SU-DHL-6 (cell line): ENCODE results near the gene CDH23.

Experiments
- H2AFZ ChIP-seq: fragments of 200-600 bp; sonication (generic); 2 replicates; pipeline ENCODE4 v1.6.1; 2014; ENCODE audit warnings: low read depth, mild to moderate bottlenecking, moderate library complexity, mixed read lengths, antibody characterized with exemption, low read length; ENCODE audit not compliant: severe bottlenecking
- H3F3A ChIP-seq: fragments of 200-600 bp; shearing (Covaris generic); 2 replicates; pipeline ENCODE4 v1.6.0; 2016; ENCODE audit warnings: antibody characterized with exemption, mild to moderate bottlenecking; ENCODE audit not compliant: insufficient read depth
- H3K27ac ChIP-seq: fragments of 200-600 bp; sonication (generic); 2 replicates; pipeline ENCODE4 v1.5.1; 2016; ENCODE audit warnings: low read depth, mild to moderate bottlenecking, low read length, moderate library complexity, mixed read lengths
- H3K27me3 ChIP-seq: fragments of 200-600 bp; sonication (generic), shearing (Covaris generic); 2 replicates; pipeline ENCODE4 v1.6.0; 2014; ENCODE audit warnings: mild to moderate bottlenecking, low read length
- H3K36me3 ChIP-seq: fragments of 200-600 bp; sonication (generic); 2 replicates; pipeline ENCODE4 v1.6.1; 2014; ENCODE audit warnings: mild to moderate bottlenecking, low read length, mixed read lengths
- H3K4me2 ChIP-seq: fragments of 300-600, 200-600 bp; shearing (Covaris generic), sonication (generic); 2 replicates; pipeline ENCODE4 v1.6.0; 2014; ENCODE audit warnings: low read length, low read depth, mild to moderate bottlenecking; ENCODE audit not compliant: poor library complexity, severe bottlenecking
- H3K4me3 ChIP-seq: fragments of 200-600 bp; sonication (generic); 2 replicates; pipeline ENCODE4 v1.5.1; 2014; ENCODE audit warnings: antibody characterized with exemption, low read length, mild to moderate bottlenecking, mixed read lengths; ENCODE audit not compliant: insufficient read depth, poor library complexity, severe bottlenecking
- H3K79me2 ChIP-seq: fragments of 200-600 bp; sonication (generic); 2 replicates; pipeline ENCODE4 v1.6.1; 2014; ENCODE audit warnings: mild to moderate bottlenecking, low read length, moderate library complexity; ENCODE audit not compliant: insufficient read depth
- H3K9ac ChIP-seq: fragments of 200-600 bp; sonication (generic); 2 replicates; pipeline ENCODE4 v1.7.0; 2014; ENCODE audit warnings: mild to moderate bottlenecking, low read length
- H3K9me2 ChIP-seq: fragments of 200-600 bp; sonication (generic); replicated peaks from 2 replicates; pipeline ENCODE4 v1.6.1; 2014; ENCODE audit warnings: low read length; ENCODE audit not compliant: insufficient read depth
- H3K9me3 ChIP-seq: fragments of 200-600 bp; sonication (generic); 2 replicates; pipeline ENCODE4 v1.6.1; 2014; ENCODE audit warnings: low read length, mixed read lengths; ENCODE audit not compliant: insufficient read depth
- H4K20me1 ChIP-seq: fragments of 200-600 bp; sonication (generic); 2 replicates; pipeline ENCODE4 v1.6.1; 2014; ENCODE audit warnings: low read depth, mild to moderate bottlenecking, antibody characterized with exemption, low read length, moderate library complexity, mixed read lengths
- CTCF ChIP-seq: fragments of 200-600 bp; sonication (generic); IDR thresholded peaks from one replicate; pipeline ENCODE4 v1.5.1; 2017; ENCODE audit warnings: antibody characterized with exemption, mild to moderate bottlenecking, low read length, moderate library complexity; ENCODE audit not compliant: insufficient read depth, poor library complexity, severe bottlenecking
- EZH2phosphoT487 ChIP-seq: fragments of 200-600 bp; sonication (generic), shearing (Covaris generic); conservative IDR thresholded peaks from 2 replicates; pipeline ENCODE4 v1.6.1; 2018; ENCODE audit warnings: mild to moderate bottlenecking, antibody characterized with exemption, low read length, moderate library complexity, mixed read lengths

Gene CDH23

GRCh38 chr10:71604324-71605018 is 207.8 kb downstream of the CDH23 start:
- Histone ChIP-seq H3K4me3 (no peak overlapping the region), H3K9ac (no peak overlapping the region), H3K36me3 (no peaks in the 10 kb centered on the region), H3F3A (no peaks in the 10 kb centered on the region), H3K9me3 (no peaks in the 10 kb centered on the region), H3K27me3 (no peaks in the 10 kb centered on the region), H3K9me2 (no peaks in the 10 kb centered on the region), H3K4me2 (no peak overlapping the region), H4K20me1 (no peaks in the 10 kb centered on the region), H2AFZ (no peak overlapping the region), H3K79me2 (no peaks in the 10 kb centered on the region), H3K27ac (no peak overlapping the region)
- TF ChIP-seq EZH2phosphoT487 (no peak), CTCF (no peak)

GRCh38 chr10:71605263-71605962 is 208.7 kb downstream of the CDH23 start:
- Histone ChIP-seq H3F3A (no peaks in the 10 kb centered on the region), H3K9ac (no peak overlapping the region), H3K9me3 (no peaks in the 10 kb centered on the region), H3K4me3 (no peak overlapping the region), H3K79me2 (no peaks in the 10 kb centered on the region), H3K9me2 (no peaks in the 10 kb centered on the region), H3K36me3 (no peaks in the 10 kb centered on the region), H3K4me2 (no peak overlapping the region), H3K27ac (no peak overlapping the region), H3K27me3 (no peaks in the 10 kb centered on the region), H4K20me1 (no peaks in the 10 kb centered on the region), H2AFZ (no peak overlapping the region)
- TF ChIP-seq EZH2phosphoT487 (no peak), CTCF (no peak)

GRCh38 chr10:71606257-71607081 is 209.7 kb downstream of the CDH23 start:
- TF ChIP-seq EZH2phosphoT487, result no peak
- TF ChIP-seq CTCF, result no peak
- Histone ChIP-seq H3K4me3 (no peak overlapping the region), H2AFZ (no peak overlapping the region), H3K9me3 (no peaks in the 10 kb centered on the region), H3F3A (no peaks in the 10 kb centered on the region), H3K27ac (no peak overlapping the region), H3K4me2 (no peak overlapping the region), H3K9me2 (no peaks in the 10 kb centered on the region), H3K27me3 (no peaks in the 10 kb centered on the region), H3K9ac (no peak overlapping the region), H3K79me2 (no peaks in the 10 kb centered on the region), H3K36me3 (no peaks in the 10 kb centered on the region), H4K20me1 (no peaks in the 10 kb centered on the region)
